ENCODE measurements around the gene CCDC15. TPM values are rescaled to one million over a fixed set of nuclear protein-coding genes. Genes with fewer than 3 reads are reported as not detected.
"Not testable (repeated sequence)": the region's sequence is repeated elsewhere in the genome, so short reads cannot be mapped to it uniquely, and the experiment has no call there.

CCDC15 gene
- total RNA-seq, 1 donor from 2014 or later, result 0.24 TPM

DNA sequence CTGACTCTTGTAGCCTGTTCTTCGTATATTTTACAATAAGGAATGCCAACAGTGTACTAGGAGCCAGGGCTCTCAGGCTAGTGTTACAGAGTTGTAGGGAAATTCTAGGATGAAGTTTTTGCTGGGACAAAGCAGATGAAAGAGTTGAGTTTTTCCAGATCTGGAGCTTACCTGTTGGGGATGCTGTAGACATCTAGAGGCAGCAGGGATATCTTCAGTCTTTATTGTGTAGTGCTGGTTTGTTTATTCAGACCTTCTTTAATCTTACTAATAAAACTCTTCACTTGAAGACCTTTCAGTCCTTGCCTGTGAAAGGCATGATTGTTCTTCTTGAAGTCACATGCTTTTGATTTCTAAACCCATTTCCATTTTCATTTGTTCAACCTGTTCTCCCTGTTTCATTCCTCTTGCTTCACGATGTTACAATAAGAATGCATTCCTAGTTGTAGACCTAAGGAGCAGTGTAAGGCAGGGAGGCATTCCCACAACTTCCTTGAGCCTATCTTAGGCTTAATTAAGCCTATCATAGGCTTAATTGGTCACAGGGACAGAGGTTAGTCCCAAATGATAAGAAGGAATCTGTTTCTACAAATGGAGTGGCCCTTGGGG, 101.2 kb downstream of the CCDC15 start:
- no peak for DNase-seq
- intact Hi-C loops (cut with DNase I), result no loop called here
- ATAC-seq (ENCODE audit: poor library complexity), result no peak

DNA sequence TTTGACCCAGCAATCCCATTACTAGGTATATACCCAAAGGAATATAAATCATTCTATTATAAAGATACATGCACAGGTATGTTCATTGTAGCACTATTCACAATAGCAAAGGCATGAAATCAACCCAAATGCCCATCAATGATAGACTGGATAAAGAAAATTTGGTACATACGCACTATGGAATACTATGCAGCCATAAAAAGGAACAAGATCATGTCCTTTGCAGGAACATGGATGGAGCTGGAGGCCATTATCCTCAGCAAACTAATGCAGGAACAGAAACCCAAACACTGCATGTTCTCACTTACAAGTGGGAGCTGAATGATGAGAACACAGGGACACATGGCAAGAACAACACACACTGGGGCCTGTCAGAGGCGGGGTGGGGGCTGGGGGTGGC, 102.1 kb downstream of the CCDC15 start:
- intact Hi-C loops (cut with DNase I); DNase-seq; ATAC-seq (ENCODE audit: poor library complexity): not testable (repeated sequence)

- DNase-seq (no peak), ATAC-seq (ENCODE audit: poor library complexity) (no peak)
- intact Hi-C loops (cut with DNase I), result no loop called here
These were observed 103.1 kb downstream of the CCDC15 start for GRCh38 chr11:125056931-125057692.

DNA sequence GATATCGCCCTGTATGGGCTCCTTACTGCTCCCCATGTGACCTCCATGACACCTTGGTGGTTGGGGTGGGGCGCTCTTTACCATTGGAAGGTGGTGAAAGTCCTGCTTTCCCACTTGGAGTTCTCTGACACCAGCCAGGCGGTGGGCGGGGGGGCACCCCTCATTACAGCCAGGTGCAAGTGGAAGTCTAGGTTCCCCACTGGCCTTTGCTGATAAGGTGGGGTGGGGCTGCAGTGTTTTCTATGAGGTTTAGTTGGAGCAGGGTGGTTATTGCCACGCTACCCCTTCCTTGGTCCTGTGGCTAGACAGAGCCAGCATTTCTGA, 103.7 kb downstream of the CCDC15 start:
- intact Hi-C loops (cut with DNase I), result no loop called here
- ATAC-seq (ENCODE audit: poor library complexity) (no peak), DNase-seq (no peak)

GRCh38 chr11:125061281-125061680, 107.3 kb downstream of the CCDC15 start:
- no peak for DNase-seq
- no peak for ATAC-seq (ENCODE audit: poor library complexity)
- intact Hi-C loops (cut with DNase I), result no loop called here

- intact Hi-C loops (cut with DNase I), result no loop called here
- DNase-seq (no peak), ATAC-seq (ENCODE audit: poor library complexity) (peak; percentile 40)
These were observed 108.4 kb downstream of the CCDC15 start for GRCh38 chr11:125062218-125062930.

GRCh38 chr11:125062931-125063428, 109.0 kb downstream of the CCDC15 start, which contains the start of gene SLC37A2:
Gene SLC37A2 (plus strand): TSS chr11:125063305. CDS start chr11:125063368, 63 bp downstream.
- peak; percentile 83 for DNase-seq
- intact Hi-C loops (cut with DNase I), result no loop called here
- ATAC-seq (ENCODE audit: poor library complexity), result peak; percentile 98

- peak; percentile 23 for ATAC-seq (ENCODE audit: poor library complexity)
- intact Hi-C loops (cut with DNase I), result no loop called here
- no peak for DNase-seq
These were observed 109.5 kb downstream of the CCDC15 start for GRCh38 chr11:125063429-125064043.

DNA sequence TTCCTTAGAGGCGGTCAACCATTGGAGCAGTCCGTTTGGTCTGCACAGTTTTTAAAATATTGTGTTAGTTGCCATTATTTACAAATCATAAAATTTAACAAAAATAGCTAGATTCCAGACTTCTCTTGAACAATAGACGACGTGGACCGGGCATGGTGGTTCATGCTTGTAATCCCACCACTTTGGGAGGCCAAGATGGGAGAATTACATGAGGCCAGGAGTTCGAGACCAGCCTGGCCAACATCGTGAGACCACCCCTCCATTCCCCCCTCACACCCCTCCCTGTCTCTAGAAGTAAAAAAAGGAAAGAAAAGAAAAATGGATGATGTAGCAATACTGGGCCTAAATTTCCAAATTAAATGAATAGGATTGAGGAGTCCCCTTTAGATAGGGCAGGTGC, 110.1 kb downstream of the CCDC15 start:
- DNase-seq (no peak), ATAC-seq (ENCODE audit: poor library complexity) (no peak)
- intact Hi-C loops (cut with DNase I), result no loop called here

DNA sequence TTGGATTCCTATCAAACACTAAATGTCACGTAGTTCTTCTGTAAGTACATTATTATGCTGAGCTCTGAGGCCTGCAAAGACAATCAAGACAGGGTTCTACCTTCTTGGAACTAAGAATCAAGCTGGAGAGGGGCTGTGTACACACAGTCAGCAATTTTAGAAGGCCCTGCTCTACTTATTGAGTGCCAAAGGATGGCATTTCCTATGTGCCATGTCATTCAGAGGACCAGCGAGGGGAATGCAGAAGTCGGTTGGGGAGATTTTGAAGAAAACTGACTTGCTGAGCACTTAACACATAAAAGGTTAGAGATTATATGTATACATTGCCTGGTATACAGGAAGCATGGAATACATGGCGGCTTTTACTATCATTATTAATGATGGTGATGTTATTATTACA, 114.4 kb downstream of the CCDC15 start:
- DNase-seq (no peak), ATAC-seq (ENCODE audit: poor library complexity) (no peak)
- intact Hi-C loops (cut with DNase I), result no loop called here

DNA sequence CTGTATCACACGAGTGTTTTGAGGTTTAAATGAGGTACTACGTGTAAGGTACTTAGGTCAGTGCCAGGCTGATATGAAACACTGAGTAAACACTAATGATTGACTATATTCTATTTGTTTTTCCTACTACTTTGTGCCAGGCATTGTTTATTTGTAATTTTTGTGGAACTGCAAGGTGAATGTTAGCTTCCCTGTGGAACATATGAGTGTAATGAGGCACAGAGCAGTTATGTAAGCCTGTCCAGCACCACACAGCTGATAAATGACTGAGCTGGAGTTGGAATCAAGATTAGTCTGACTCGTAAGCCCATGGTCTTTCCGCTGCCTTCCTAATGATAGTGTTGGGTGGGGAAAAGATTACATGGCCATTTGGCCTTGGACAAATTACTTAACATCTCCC, 115.0 kb downstream of the CCDC15 start:
- ATAC-seq (ENCODE audit: poor library complexity) (no peak), DNase-seq (no peak)
- intact Hi-C loops (cut with DNase I), result no loop called here

- DNase-seq (no peak), ATAC-seq (ENCODE audit: poor library complexity) (no peak)
- intact Hi-C loops (cut with DNase I), result no loop called here
These were observed 115.8 kb downstream of the CCDC15 start for GRCh38 chr11:125069796-125070195.

DNA sequence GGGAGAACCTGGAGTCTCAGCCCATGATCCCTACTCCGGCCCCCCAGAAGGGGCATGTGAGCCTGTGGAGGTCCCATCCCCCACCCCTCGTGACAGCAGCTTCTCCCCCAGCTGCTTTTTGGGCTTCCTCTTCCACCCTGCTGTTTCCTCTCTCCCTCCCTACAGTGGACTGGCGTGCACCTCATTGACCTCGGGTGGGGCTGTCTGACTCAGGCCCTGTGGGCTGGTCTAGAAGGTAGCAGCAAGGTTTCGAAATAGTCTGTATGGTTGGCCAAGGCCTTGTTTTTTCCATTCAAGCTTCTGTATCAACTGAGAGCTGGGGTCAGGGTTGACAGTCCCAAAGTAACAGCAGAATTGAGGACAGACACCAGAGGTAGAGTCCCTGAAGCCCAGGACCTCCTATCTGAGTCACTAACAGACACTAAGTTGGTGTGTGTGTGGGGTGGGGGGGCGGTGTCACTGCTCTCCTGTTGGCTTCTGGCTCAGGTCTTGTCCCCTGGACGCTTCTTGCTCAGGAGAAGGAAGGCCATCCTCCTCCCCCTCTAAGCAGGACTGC, 116.8 kb downstream of the CCDC15 start:
- DNase-seq, result peak; percentile 78
- peak; percentile 89 for ATAC-seq (ENCODE audit: poor library complexity)
- intact Hi-C loops (cut with DNase I), result no loop called here

DNA sequence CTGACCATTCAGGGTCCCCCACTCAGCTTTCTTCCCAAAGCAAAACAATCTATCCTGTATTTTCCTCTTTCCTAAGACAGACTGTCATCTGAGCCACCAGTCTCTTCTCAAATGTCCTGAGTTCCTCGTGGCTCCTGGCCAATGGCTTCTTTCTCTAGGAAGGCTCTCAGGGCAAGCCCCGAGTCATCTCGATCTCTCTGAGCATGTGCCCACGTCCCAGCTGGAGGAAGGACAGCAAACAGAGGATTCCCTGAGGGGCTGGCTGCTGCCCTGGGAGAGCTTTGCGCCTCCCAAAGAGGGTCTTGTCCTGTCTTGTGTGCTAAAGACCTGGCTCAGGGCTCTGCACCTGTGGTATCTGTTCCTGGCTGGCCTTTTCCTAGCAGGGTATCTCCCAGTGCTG, 117.4 kb downstream of the CCDC15 start:
- ATAC-seq (ENCODE audit: poor library complexity) (peak; percentile 45), DNase-seq (no peak)
- intact Hi-C loops (cut with DNase I), result no loop called here

GRCh38 chr11:125071846-125072217, 117.8 kb downstream of the CCDC15 start:
- no peak for ATAC-seq (ENCODE audit: poor library complexity)
- intact Hi-C loops (cut with DNase I), result no loop called here
- no peak for DNase-seq

GRCh38 chr11:125072218-125072960, 118.4 kb downstream of the CCDC15 start:
- DNase-seq (no peak), ATAC-seq (ENCODE audit: poor library complexity) (peak; percentile 56)
- intact Hi-C loops (cut with DNase I), result no loop called here

GRCh38 chr11:125072961-125073590, 119.1 kb downstream of the CCDC15 start:
- ATAC-seq (ENCODE audit: poor library complexity) (no peak), DNase-seq (no peak)
- intact Hi-C loops (cut with DNase I), result no loop called here

Measured in Right ventricle myocardium superior (tissue), 1 donor.